Measurements from ENCODE around the gene IYD. TPM values are rescaled to one million over a fixed set of nuclear protein-coding genes. Genes with fewer than 3 reads are reported as not detected.

Gene IYD
- total RNA-seq, 1 experiment from 2014 or later, result not detected

DNA sequence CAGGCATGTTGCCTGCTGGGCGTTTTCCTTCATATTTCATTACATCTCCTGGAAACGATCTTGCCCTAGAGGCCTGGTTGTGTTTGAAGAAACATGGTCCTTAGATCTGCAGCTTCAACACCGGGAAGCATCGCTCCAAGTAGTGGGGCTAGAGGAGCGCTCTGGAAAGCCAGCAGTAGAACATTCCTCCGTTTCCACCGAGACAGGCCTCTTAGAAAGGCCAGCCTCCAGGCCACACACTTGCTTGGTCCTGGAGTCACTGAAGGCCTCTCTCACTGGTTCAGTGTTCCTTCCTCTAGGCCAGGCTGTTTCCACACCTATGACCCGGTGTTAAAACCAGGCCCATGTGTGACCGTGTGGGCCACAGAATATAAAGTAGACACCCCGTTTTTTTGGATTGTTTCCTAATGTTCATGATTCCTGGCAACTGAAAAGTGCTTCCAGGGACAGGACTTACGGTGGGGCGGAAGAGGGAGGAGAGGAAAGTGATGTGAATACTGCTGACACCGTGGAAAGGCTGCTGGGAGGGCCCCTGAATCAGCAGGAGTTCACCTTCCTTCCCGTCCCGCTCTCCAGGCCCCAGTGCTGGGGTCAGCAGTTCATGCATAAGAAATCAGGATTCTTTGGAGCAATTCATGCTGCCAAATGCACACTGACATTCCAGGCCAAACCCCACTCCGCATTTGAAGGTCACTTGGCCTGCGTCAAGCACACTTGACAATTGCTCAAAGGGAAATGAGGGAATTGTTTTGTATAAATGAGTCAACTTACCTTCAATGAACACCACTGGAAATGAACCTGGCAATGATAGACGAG lies 83.8 kb downstream of the IYD start:
- Histone ChIP-seq H2BK12ac (ENCODE audit: insufficient read length, low read depth, low read length) (no peak overlapping the region), H3K79me1 (ENCODE audit: insufficient read depth, low read depth, low read length, poor library complexity, severe bottlenecking) (no peaks in the 10 kb centered on the region), H3K9me3 (ENCODE audit: control insufficient read depth, low read depth, low read length) (no peaks in the 10 kb centered on the region), H3K56ac (ENCODE audit: insufficient read length, low read depth, low read length) (no peak overlapping the region), H3K4me1 (ENCODE audit: insufficient read depth, low read length) (no peaks in the 10 kb centered on the region), H3K79me2 (ENCODE audit: insufficient read depth, low read length) (no peaks in the 10 kb centered on the region), H2BK120ac (ENCODE audit: low read depth, low read length, poor library complexity, severe bottlenecking) (no peak overlapping the region), H3K27ac (ENCODE audit: insufficient read length, low read depth, low read length) (no peak overlapping the region), H3K23ac (ENCODE audit: insufficient read length, low read depth, low read length) (no peak overlapping the region), H3K4ac (ENCODE audit: low read depth, low read length) (no peak overlapping the region), H2AFZ (ENCODE audit: low read length) (no peak overlapping the region), H3K14ac (ENCODE audit: insufficient read depth, low read length) (no peak overlapping the region), H4K91ac (ENCODE audit: insufficient read length, low read depth, low read length) (no peak overlapping the region), H3T11ph (ENCODE audit: low read length) (no peak overlapping the region), H3K18ac (ENCODE audit: insufficient read length, low read depth, low read length) (no peak overlapping the region), H2BK20ac (ENCODE audit: low read depth, low read length, poor library complexity, severe bottlenecking) (no peak overlapping the region), H4K5ac (ENCODE audit: insufficient read length, low read depth, low read length) (no peak overlapping the region), H3K27me3 (ENCODE audit: insufficient read depth, low read length) (no peaks in the 10 kb centered on the region), H2BK15ac (ENCODE audit: low read depth, low read length) (no peak overlapping the region), H2BK5ac (ENCODE audit: insufficient read length, low read length) (no peak overlapping the region), H3K4me2 (ENCODE audit: insufficient read depth, insufficient read length, low read length) (no peak overlapping the region), H3K9ac (ENCODE audit: extremely low read depth, insufficient read length, low read length) (no peak overlapping the region), H4K8ac (replicated peaks; ENCODE audit: insufficient read length, low read depth, low read length) (no peak overlapping the region), H2AK5ac (ENCODE audit: insufficient read length, low read length) (no peak overlapping the region), H4K20me1 (ENCODE audit: control insufficient read depth, insufficient read depth, insufficient read length) (no peaks in the 10 kb centered on the region), H3K23me2 (ENCODE audit: insufficient read length, low read depth, low read length, poor library complexity, severe bottlenecking) (no peaks in the 10 kb centered on the region)
- Mint-ChIP-seq H3K4me1 (peaks cover 12 to 22% of the 10 kb centered on the region in 2 experiments), H3K27me3 (ENCODE audit: low read depth) (no peaks in the 10 kb centered on the region; the same call in 1 of the 2 replicates), H3K27ac (peak overlapping the region in 1 of 3 experiments; percentile 77; a peak in 1 of 7 replicates), H3K36me3 (ENCODE audit: insufficient read depth in 1 of 3, low read depth in 3 of 3) (no peaks in the 10 kb centered on the region), H3K9me3 (no peaks in the 10 kb centered on the region), H3K4me3 (no peak overlapping the region)
- WGBS (ENCODE audit: extremely low coverage, insufficient read length, low lambda C conversion rate), result no CpG with 5 or more reads among the region's 18 CpGs
- TF ChIP-seq, protein P1, sequence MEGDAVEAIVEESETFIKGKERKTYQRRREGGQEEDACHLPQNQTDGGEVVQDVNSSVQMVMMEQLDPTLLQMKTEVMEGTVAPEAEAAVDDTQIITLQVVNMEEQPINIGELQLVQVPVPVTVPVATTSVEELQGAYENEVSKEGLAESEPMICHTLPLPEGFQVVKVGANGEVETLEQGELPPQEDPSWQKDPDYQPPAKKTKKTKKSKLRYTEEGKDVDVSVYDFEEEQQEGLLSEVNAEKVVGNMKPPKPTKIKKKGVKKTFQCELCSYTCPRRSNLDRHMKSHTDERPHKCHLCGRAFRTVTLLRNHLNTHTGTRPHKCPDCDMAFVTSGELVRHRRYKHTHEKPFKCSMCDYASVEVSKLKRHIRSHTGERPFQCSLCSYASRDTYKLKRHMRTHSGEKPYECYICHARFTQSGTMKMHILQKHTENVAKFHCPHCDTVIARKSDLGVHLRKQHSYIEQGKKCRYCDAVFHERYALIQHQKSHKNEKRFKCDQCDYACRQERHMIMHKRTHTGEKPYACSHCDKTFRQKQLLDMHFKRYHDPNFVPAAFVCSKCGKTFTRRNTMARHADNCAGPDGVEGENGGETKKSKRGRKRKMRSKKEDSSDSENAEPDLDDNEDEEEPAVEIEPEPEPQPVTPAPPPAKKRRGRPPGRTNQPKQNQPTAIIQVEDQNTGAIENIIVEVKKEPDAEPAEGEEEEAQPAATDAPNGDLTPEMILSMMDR (conservative IDR thresholded peaks at IDR 0.05), result no peak
- no peak for DNase-seq
